ENCODE data around the gene CDT1. TPM values are rescaled to one million over a fixed set of nuclear protein-coding genes. Genes with fewer than 3 reads are reported as not detected.

Gene CDT1
- total RNA-seq, 4 donors from 2014 or later = 0.17 to 1.4 (median 0.34) TPM; not detected in 1

DNA sequence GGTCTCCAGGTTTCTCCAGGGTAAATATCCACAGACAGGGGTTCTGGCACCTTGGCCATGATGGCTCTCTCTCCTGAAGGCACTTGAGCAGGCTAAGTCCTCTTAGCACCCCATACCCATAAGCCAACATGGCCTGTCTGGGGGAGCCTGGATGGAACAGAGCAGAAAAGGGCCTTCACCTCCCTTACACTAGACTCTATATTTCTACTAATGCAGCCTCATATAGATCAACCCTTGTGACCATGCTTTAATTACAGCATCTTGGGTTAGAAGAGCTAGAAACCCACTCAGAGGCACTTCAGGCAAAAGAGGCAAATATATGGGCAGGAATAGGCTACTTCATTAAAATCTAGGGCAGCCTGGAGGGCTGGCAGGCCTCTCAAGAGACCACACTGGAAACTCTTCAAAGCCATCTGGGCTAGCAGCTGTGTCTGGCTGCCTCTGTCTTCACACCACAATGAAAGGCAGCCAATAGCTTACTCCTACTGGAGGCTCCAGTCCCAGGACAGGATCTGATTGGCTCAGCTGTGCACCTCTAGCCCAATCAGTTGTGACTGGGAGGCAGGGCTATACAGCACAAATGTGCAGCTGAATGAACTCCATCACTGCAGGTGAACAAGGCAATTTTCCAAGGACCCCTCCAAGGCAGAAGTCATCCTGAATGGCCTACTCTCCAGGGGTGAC is 4.7 kb upstream of the CDT1 start:
- Histone ChIP-seq H3K36me3 (no peaks in the 10 kb centered on the region), H3K4me1 (peaks cover 5 to 20% (median 16%) of the 10 kb centered on the region in 4 donors), H3K27ac (replicated peaks in 1 of 4) (no peak overlapping the region), H3K27me3 (peaks cover 0 to 21% (median 0%) of the 10 kb centered on the region in 4 donors), H3K4me3 (no peak overlapping the region), H3K9me3 (no peaks in the 10 kb centered on the region)
- TF ChIP-seq POLR2A (IDR thresholded peaks at IDR 0.05; ENCODE audit: low read depth) (no peak), EP300 (IDR thresholded peaks at IDR 0.05) (no peak), POLR2AphosphoS5 (IDR thresholded peaks at IDR 0.05) (no peak)
- TF ChIP-seq, protein P1, sequence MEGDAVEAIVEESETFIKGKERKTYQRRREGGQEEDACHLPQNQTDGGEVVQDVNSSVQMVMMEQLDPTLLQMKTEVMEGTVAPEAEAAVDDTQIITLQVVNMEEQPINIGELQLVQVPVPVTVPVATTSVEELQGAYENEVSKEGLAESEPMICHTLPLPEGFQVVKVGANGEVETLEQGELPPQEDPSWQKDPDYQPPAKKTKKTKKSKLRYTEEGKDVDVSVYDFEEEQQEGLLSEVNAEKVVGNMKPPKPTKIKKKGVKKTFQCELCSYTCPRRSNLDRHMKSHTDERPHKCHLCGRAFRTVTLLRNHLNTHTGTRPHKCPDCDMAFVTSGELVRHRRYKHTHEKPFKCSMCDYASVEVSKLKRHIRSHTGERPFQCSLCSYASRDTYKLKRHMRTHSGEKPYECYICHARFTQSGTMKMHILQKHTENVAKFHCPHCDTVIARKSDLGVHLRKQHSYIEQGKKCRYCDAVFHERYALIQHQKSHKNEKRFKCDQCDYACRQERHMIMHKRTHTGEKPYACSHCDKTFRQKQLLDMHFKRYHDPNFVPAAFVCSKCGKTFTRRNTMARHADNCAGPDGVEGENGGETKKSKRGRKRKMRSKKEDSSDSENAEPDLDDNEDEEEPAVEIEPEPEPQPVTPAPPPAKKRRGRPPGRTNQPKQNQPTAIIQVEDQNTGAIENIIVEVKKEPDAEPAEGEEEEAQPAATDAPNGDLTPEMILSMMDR (IDR thresholded peaks at IDR 0.05) = no peak
- intact Hi-C loops (cut with DNase I) = no loop called here
- DNase-seq (ENCODE audit: extremely low spot score) = no peak

GRCh38 chr16:88799569-88800276 is 3.9 kb upstream of the CDT1 start:
- TF ChIP-seq EP300 (IDR thresholded peaks at IDR 0.05) = no peak
- TF ChIP-seq POLR2A (IDR thresholded peaks at IDR 0.05; ENCODE audit: low read depth) = no peak
- no peak for TF ChIP-seq POLR2AphosphoS5 (IDR thresholded peaks at IDR 0.05)
- TF ChIP-seq, protein P1 (IDR thresholded peaks at IDR 0.05) = no peak
- no peak for DNase-seq (ENCODE audit: extremely low spot score)
- Histone ChIP-seq H3K9me3 (no peaks in the 10 kb centered on the region), H3K4me3 (no peak overlapping the region), H3K36me3 (no peaks in the 10 kb centered on the region), H3K4me1 (peaks cover 12 to 28% (median 24%) of the 10 kb centered on the region in 4 donors), H3K27me3 (peaks cover 0 to 26% (median 0%) of the 10 kb centered on the region in 4 donors), H3K27ac (replicated peaks in 1 of 4) (no peak overlapping the region)
- intact Hi-C loops (cut with DNase I) = no loop called here
- WGBS = 81% methylated on average over 16 of the region's 17 CpGs

GRCh38 chr16:88800277-88800592 is 3.4 kb upstream of the CDT1 start:
- intact Hi-C loops (cut with DNase I) = no loop called here
- Histone ChIP-seq H3K4me1 (peaks cover 12 to 30% (median 28%) of the 10 kb centered on the region in 4 donors), H3K36me3 (no peaks in the 10 kb centered on the region), H3K27ac (replicated peaks in 1 of 4) (no peak overlapping the region), H3K4me3 (no peak overlapping the region), H3K27me3 (peaks cover 0 to 25% (median 0%) of the 10 kb centered on the region in 4 donors), H3K9me3 (no peaks in the 10 kb centered on the region)
- 82% methylated on average over 6 of the region's 6 CpGs for WGBS
- TF ChIP-seq, protein P1 (IDR thresholded peaks at IDR 0.05) = no peak
- TF ChIP-seq POLR2AphosphoS5 (IDR thresholded peaks at IDR 0.05) (no peak), EP300 (IDR thresholded peaks at IDR 0.05) (no peak), POLR2A (IDR thresholded peaks at IDR 0.05; ENCODE audit: low read depth) (no peak)
- DNase-seq (ENCODE audit: extremely low spot score) = no peak

DNA sequence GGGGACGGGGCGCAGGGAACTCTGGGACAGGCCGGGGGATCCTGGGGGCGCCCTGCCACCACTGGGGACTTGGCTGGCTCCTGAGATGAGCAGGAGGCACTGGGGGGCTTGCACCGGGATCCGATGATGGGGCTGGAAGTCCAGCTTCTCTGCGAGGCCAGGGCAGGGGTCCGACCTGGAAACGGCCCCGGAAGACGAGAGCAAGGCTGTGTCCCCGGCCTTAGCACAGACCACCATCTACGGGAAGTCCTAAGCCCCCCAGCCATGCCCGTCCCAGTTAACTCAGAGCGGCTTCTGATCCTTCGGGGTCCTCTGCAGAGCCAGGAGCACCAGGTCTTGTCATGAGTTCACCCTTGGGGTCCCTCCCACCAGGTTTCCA is 573 bp downstream of the CDT1 start:
- Histone ChIP-seq H3K4me1 (peaks cover 12 to 32% (median 29%) of the 10 kb centered on the region in 4 donors), H3K27me3 (peaks cover 0 to 13% (median 0%) of the 10 kb centered on the region in 4 donors), H3K27ac (replicated peaks in 1 of 4) (no peak overlapping the region), H3K4me3 (peak overlapping the region; percentile 66 to 72 (median 69)), H3K36me3 (peaks cover 0 to 19% (median 14%) of the 10 kb centered on the region in 4 donors), H3K9me3 (no peaks in the 10 kb centered on the region)
- DNase-seq (ENCODE audit: extremely low spot score) = no peak
- intact Hi-C loops (cut with DNase I) = no loop called here
- 9% methylated on average over 6 of the region's 16 CpGs for WGBS
- TF ChIP-seq, protein P1 (IDR thresholded peaks at IDR 0.05) = no peak
- TF ChIP-seq POLR2A (IDR thresholded peaks at IDR 0.05; ENCODE audit: low read depth) = no peak
- no peak for TF ChIP-seq EP300 (IDR thresholded peaks at IDR 0.05)
- TF ChIP-seq POLR2AphosphoS5 (IDR thresholded peaks at IDR 0.05) = no peak

Data from esophagus muscularis mucosa (tissue), 4 donors.